Brain microvascular endothelial cell (primary cell): ENCODE measurements around the gene TIGD3.

Experiments used
- DNase-seq: peaks from one replicate; pipeline ENCODE4 v3.0.0-alpha.2; 2020
- H3K27ac ChIP-seq: fragments of 250-450 bp; sonication (Bioruptor Pico); 2 replicates; pipeline ENCODE4 v1.5.1; 2020; ENCODE audit warnings: mild to moderate bottlenecking, moderate library complexity
- H3K27me3 ChIP-seq: fragments of 250-450 bp; sonication (Bioruptor Pico); replicated peaks from 2 replicates; pipeline ENCODE4 v1.5.1; 2020; ENCODE audit warnings: mild to moderate bottlenecking
- H3K36me3 ChIP-seq: fragments of 250-450 bp; sonication (Bioruptor Pico); replicated peaks from 2 replicates; pipeline ENCODE4 v1.5.1; 2020; ENCODE audit warnings: mild to moderate bottlenecking
- H3K4me3 ChIP-seq: 2 replicates; pipeline ENCODE4 v1.5.1; 2011; ENCODE audit warnings: low read depth, mild to moderate bottlenecking, control low read depth, low read length, moderate library complexity
- CTCF ChIP-seq: IDR thresholded peaks from 2 replicates; pipeline ENCODE4 v1.5.1; 2011; ENCODE audit warnings: low read depth, mild to moderate bottlenecking, moderate library complexity, low read length, control low read depth, inconsistent platforms; ENCODE audit errors: missing control alignments
- in situ Hi-C: cut with HindIII; loops from 2 replicates; pipeline ENCODE4 v1.10.0; 2017; ENCODE audit warnings: low sequenced_read_pairs, low pct_ligation_motif_present

TIGD3 gene

DNA sequence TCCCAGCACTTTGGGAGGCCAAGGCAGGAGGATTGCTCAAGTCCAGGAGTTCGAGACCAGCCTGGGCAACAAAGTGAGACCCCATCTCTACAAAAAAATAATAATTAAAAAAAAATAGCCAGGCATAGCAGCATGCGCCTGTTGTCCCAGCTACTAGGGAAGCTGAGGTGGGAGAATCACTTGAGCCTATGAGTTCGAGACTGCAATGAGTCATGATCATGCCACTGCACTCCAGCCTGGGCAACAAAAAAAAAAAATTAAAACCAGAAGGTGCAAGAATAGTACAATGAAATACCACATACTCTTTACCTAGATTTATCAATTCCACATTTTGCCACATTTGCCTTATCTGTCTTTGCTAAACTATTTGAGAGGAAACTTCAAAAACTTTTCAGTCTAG, 12.7 kb upstream of the TIGD3 start:
- TF ChIP-seq CTCF = no peak
- H3K27me3 ChIP-seq = no peaks in the 10 kb centered on the region
- H3K36me3 ChIP-seq = peaks cover 52% of the 10 kb centered on the region
- in situ Hi-C loops = no loop called here
- H3K27ac ChIP-seq = no peak overlapping the region
- no peak overlapping the region for H3K4me3 ChIP-seq
- DNase-seq = no peak

DNA sequence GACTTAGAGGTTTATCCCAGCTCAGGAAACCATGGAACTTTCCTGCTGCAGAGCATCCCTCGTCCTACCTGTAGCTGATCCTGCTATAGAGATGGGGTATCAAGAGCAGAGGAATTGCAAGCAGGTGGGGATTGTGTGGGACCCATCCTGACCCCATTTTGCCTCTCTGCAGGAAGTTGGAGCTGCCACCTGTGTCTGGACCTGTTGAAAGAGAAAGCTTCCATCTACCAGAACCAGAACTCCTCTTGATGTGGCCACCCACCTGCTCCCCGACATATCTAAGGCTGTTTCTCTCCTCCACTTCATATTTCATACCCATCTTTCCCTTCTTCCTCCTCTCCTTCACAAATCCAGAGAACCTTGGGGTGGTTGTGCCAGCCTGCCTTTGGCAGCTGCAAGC, 3.0 kb upstream of the TIGD3 start:
- no peak overlapping the region for H3K4me3 ChIP-seq
- no peak for DNase-seq
- no peak for TF ChIP-seq CTCF
- H3K36me3 ChIP-seq = peaks cover 57% of the 10 kb centered on the region
- in situ Hi-C loops = no loop called here
- H3K27me3 ChIP-seq = peaks cover 3% of the 10 kb centered on the region
- H3K27ac ChIP-seq = no peak overlapping the region

DNA sequence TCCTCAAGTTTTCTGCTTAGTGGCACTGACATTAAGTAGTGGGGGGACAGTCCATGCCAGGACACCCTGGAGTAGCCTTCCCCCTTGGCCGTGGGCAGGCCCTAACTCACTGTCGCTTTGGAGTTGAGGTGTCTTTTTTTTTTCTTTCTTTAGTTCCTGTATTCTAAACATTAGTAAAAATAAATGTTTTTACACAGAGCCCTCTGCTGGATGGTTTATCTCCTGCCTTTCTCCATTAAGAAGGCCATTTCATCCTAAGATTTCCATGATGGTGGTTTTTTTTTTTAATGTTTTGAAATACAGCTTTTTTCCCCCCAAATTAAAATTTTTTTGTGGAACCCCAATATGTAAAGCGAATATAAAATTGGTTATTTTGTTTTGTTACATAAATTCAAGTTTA, 1.8 kb upstream of the TIGD3 start:
- peak; percentile 33 for TF ChIP-seq CTCF
- in situ Hi-C loops = no loop called here
- DNase-seq = no peak
- no peak overlapping the region for H3K4me3 ChIP-seq
- no peak overlapping the region for H3K27ac ChIP-seq
- peaks cover 48% of the 10 kb centered on the region for H3K36me3 ChIP-seq
- H3K27me3 ChIP-seq = peaks cover 5% of the 10 kb centered on the region

DNA sequence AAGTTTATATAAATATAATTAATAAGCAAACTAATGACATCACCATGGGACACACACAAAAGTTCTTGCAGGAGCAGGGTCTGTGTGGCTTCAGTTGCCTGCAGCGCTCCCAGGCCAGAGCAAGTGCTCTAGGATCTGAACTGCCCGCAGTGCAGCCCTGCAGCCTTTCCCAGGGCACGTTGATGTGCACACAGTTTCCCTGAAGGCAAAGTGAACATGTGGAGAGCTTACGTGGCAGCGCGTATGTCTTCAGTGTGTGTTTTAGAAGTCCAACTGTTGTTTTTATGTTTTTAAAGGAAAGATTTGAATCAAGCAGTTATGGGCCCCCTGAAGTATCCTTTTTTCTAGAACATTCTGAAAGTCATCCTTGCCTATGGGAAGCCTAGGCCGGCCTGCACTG, 1.2 kb upstream of the TIGD3 start:
- DNase-seq = no peak
- no peak overlapping the region for H3K27ac ChIP-seq
- peaks cover 43% of the 10 kb centered on the region for H3K36me3 ChIP-seq
- TF ChIP-seq CTCF = no peak
- peaks cover 5% of the 10 kb centered on the region for H3K27me3 ChIP-seq
- no peak overlapping the region for H3K4me3 ChIP-seq
- in situ Hi-C loops = no loop called here

- TF ChIP-seq CTCF = no peak
- DNase-seq = no peak
- H3K4me3 ChIP-seq = peak overlapping the region; percentile 22
- H3K36me3 ChIP-seq = peaks cover 38% of the 10 kb centered on the region
- H3K27ac ChIP-seq = no peak overlapping the region
- in situ Hi-C loops = no loop called here
- H3K27me3 ChIP-seq = peaks cover 5% of the 10 kb centered on the region
Observed at GRCh38 chr11:65353900-65354264, 669 bp upstream of the TIGD3 start.

GRCh38 chr11:65355013-65355775, 643 bp downstream of the TIGD3 start:
- in situ Hi-C loops = no loop called here
- H3K27ac ChIP-seq = no peak overlapping the region

More at GRCh38 chr11:65355013-65355775, 643 bp downstream of the TIGD3 start:
- no peak for DNase-seq
- TF ChIP-seq CTCF = no peak
- H3K4me3 ChIP-seq = peak overlapping the region; percentile 45
- H3K36me3 ChIP-seq = peaks cover 26% of the 10 kb centered on the region
- peaks cover 5% of the 10 kb centered on the region for H3K27me3 ChIP-seq
